ENCODE measurements around the gene GNAQ. TPM values are rescaled to one million over a fixed set of nuclear protein-coding genes. Genes with fewer than 3 reads are reported as not detected.
"Not testable (repeated sequence)": the region's sequence is repeated elsewhere in the genome, so short reads cannot be mapped to it uniquely, and the experiment has no call there.

The GNAQ gene
- total RNA-seq, 2 experiments from 2014 or later: 17.8 to 18.1 TPM

GRCh38 chr9:77763566-77763965 is 268.0 kb downstream of the GNAQ start:
- intact Hi-C loops (cut with micrococcal nuclease): no loop called here
- Mint-ChIP-seq H3K4me3 (no peak overlapping the region), H3K36me3 (ENCODE audit: low read depth) (peaks cover 9% of the 10 kb centered on the region), H3K4me1 (ENCODE audit: low read depth) (peaks cover 2% of the 10 kb centered on the region), H3K27me3 (no peaks in the 10 kb centered on the region), H3K9me3 (peaks cover 2% of the 10 kb centered on the region), H3K27ac (no peak overlapping the region)
- TF ChIP-seq CTCF (IDR thresholded peaks at IDR 0.05): no peak
- ATAC-seq: no peak
- DNase-seq: no peak
- ChIA-PET POLR2A (interaction anchor here (0.9 kb wide), 1 partner anchor 13 kb away, joined by 4 read pairs; no protein-coding TSS in a partner anchor), CTCF (interaction anchor here (0.9 to 1.6 kb wide), 3 partner anchors 13 to 306 kb away, joined by 3 to 5 read pairs (median 3); no protein-coding TSS in a partner anchor)

GRCh38 chr9:77760919-77761318 is 270.7 kb downstream of the GNAQ start:
- intact Hi-C loops (cut with micrococcal nuclease); POLR2A ChIA-PET; CTCF ChIA-PET; ATAC-seq; H3K9me3 Mint-ChIP-seq; DNase-seq; H3K27me3 Mint-ChIP-seq; H3K27ac Mint-ChIP-seq; H3K4me3 Mint-ChIP-seq; H3K4me1 Mint-ChIP-seq (ENCODE audit: low read depth): not testable (repeated sequence)
- H3K36me3 Mint-ChIP-seq (ENCODE audit: low read depth): peaks cover 20% of the 10 kb centered on the region

- POLR2A ChIA-PET: no interaction called here
- intact Hi-C loops (cut with micrococcal nuclease): loop anchor here (10.0 kb wide), 1 partner anchor 115 kb away; the partner anchor contains the start of gene GNA14
- ATAC-seq: no peak
Observed at GRCh38 chr9:77759391-77759790, 272.2 kb downstream of the GNAQ start.

GRCh38 chr9:77756449-77756848 is 275.2 kb downstream of the GNAQ start:
- no peak for DNase-seq
- no peak overlapping the region for H3K27ac Mint-ChIP-seq
- intact Hi-C loops (cut with micrococcal nuclease): loop anchor here (10.0 kb wide), 1 partner anchor 112 kb away; the partner anchor contains the start of gene GNA14
- H3K4me3 Mint-ChIP-seq: no peak overlapping the region
- TF ChIP-seq CTCF (IDR thresholded peaks at IDR 0.05): no peak
- H3K27me3 Mint-ChIP-seq: no peaks in the 10 kb centered on the region
- peaks cover 16% of the 10 kb centered on the region for H3K36me3 Mint-ChIP-seq (ENCODE audit: low read depth)
- H3K4me1 Mint-ChIP-seq (ENCODE audit: low read depth): peaks cover 8% of the 10 kb centered on the region
- ChIA-PET CTCF (interaction anchor here (1.0 kb wide), 1 partner anchor 365 kb away, joined by 3 read pairs; no protein-coding TSS in a partner anchor), POLR2A (no interaction called here)
- H3K9me3 Mint-ChIP-seq: peaks cover 6% of the 10 kb centered on the region
- ATAC-seq: no peak

More at GRCh38 chr9:77759391-77759790, 272.2 kb downstream of the GNAQ start:
- H3K27ac Mint-ChIP-seq: no peak overlapping the region
- H3K4me3 Mint-ChIP-seq: no peak overlapping the region
- no peak for DNase-seq
- CTCF ChIA-PET: interaction anchor here (1.6 kb wide), 1 partner anchor 12 kb away, joined by 3 read pairs; no protein-coding TSS in a partner anchor
- H3K27me3 Mint-ChIP-seq: no peaks in the 10 kb centered on the region
- no peak for TF ChIP-seq CTCF (IDR thresholded peaks at IDR 0.05)
- H3K36me3 Mint-ChIP-seq (ENCODE audit: low read depth): peaks cover 19% of the 10 kb centered on the region
- peaks cover 6% of the 10 kb centered on the region for H3K9me3 Mint-ChIP-seq
- peaks cover 2% of the 10 kb centered on the region for H3K4me1 Mint-ChIP-seq (ENCODE audit: low read depth)

- Mint-ChIP-seq H3K4me1 (ENCODE audit: low read depth) (peaks cover 25% of the 10 kb centered on the region), H3K36me3 (ENCODE audit: low read depth) (peaks cover 14% of the 10 kb centered on the region), H3K9me3 (peaks cover 6% of the 10 kb centered on the region), H3K4me3 (no peak overlapping the region), H3K27me3 (no peaks in the 10 kb centered on the region), H3K27ac (no peak overlapping the region)
- DNase-seq (no peak), ATAC-seq (no peak)
- ChIA-PET CTCF (interaction anchor here (1.5 to 5.4 kb wide), 3 partner anchors 88 to 297 kb away, joined by 4 to 28 read pairs (median 7); no protein-coding TSS in a partner anchor), POLR2A (no interaction called here)
- TF ChIP-seq CTCF (IDR thresholded peaks at IDR 0.05): no peak
- intact Hi-C loops (cut with micrococcal nuclease): loop anchor here (10.0 kb wide), 1 partner anchor 108 kb away; the partner anchor contains the start of gene GNA14
Observed at GRCh38 chr9:77753180-77753579, 278.4 kb downstream of the GNAQ start.

Measured in activated CD8-positive, alpha-beta T cell treated with anti-CD3 and anti-CD28 coated beads for 36 hours (primary cell).